HL-60 (cell line): Measurements from ENCODE around the gene BCAN.

Experiments
- GABPA ChIP-seq: IDR thresholded peaks from 2 replicates; pipeline ENCODE4 v1.6.1; 2012; ENCODE audit warnings: low read depth
- POLR2AphosphoS5 ChIP-seq: IDR thresholded peaks from 2 replicates; pipeline ENCODE4 v1.6.1; 2012; ENCODE audit warnings: low read depth
- SPI1 ChIP-seq: IDR thresholded peaks from 2 replicates; pipeline ENCODE4 v1.6.1; 2012; ENCODE audit warnings: low read depth, mild to moderate bottlenecking, borderline replicate concordance
- TF ChIP-seq, protein P1 (sequence below): IDR thresholded peaks from one replicate; pipeline ENCODE4 v1.5.1; 2011; ENCODE audit warnings: low read length, control low read depth, inconsistent platforms; ENCODE audit not compliant: insufficient read depth
- TF ChIP-seq, protein P2 (sequence below): IDR thresholded peaks from 2 replicates; pipeline ENCODE4 v1.6.1; 2012; ENCODE audit warnings: low read depth; ENCODE audit not compliant: insufficient replicate concordance

- TF ChIP-seq GABPA (no peak), POLR2AphosphoS5 (no peak), SPI1 (no peak)
- TF ChIP-seq, protein P1, sequence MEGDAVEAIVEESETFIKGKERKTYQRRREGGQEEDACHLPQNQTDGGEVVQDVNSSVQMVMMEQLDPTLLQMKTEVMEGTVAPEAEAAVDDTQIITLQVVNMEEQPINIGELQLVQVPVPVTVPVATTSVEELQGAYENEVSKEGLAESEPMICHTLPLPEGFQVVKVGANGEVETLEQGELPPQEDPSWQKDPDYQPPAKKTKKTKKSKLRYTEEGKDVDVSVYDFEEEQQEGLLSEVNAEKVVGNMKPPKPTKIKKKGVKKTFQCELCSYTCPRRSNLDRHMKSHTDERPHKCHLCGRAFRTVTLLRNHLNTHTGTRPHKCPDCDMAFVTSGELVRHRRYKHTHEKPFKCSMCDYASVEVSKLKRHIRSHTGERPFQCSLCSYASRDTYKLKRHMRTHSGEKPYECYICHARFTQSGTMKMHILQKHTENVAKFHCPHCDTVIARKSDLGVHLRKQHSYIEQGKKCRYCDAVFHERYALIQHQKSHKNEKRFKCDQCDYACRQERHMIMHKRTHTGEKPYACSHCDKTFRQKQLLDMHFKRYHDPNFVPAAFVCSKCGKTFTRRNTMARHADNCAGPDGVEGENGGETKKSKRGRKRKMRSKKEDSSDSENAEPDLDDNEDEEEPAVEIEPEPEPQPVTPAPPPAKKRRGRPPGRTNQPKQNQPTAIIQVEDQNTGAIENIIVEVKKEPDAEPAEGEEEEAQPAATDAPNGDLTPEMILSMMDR: peak; percentile 18
- TF ChIP-seq, protein P2, sequence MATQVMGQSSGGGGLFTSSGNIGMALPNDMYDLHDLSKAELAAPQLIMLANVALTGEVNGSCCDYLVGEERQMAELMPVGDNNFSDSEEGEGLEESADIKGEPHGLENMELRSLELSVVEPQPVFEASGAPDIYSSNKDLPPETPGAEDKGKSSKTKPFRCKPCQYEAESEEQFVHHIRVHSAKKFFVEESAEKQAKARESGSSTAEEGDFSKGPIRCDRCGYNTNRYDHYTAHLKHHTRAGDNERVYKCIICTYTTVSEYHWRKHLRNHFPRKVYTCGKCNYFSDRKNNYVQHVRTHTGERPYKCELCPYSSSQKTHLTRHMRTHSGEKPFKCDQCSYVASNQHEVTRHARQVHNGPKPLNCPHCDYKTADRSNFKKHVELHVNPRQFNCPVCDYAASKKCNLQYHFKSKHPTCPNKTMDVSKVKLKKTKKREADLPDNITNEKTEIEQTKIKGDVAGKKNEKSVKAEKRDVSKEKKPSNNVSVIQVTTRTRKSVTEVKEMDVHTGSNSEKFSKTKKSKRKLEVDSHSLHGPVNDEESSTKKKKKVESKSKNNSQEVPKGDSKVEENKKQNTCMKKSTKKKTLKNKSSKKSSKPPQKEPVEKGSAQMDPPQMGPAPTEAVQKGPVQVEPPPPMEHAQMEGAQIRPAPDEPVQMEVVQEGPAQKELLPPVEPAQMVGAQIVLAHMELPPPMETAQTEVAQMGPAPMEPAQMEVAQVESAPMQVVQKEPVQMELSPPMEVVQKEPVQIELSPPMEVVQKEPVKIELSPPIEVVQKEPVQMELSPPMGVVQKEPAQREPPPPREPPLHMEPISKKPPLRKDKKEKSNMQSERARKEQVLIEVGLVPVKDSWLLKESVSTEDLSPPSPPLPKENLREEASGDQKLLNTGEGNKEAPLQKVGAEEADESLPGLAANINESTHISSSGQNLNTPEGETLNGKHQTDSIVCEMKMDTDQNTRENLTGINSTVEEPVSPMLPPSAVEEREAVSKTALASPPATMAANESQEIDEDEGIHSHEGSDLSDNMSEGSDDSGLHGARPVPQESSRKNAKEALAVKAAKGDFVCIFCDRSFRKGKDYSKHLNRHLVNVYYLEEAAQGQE: no peak
Measured at GRCh38 chr1:156623946-156624813, 17.7 kb upstream of the BCAN start.
